Ectodermal cell (in vitro differentiated cells): Measurements from ENCODE around the gene PPM1L.
"Not testable (repeated sequence)": the region's sequence is repeated elsewhere in the genome, so short reads cannot be mapped to it uniquely, and the experiment has no call there.

Experiments
- H3K27ac ChIP-seq: 2 replicates; pipeline ENCODE4 v1.7.0; 2013; ENCODE audit warnings: mild to moderate bottlenecking, low read depth, low read length; ENCODE audit not compliant: insufficient read depth, poor library complexity, severe bottlenecking
- H3K27me3 ChIP-seq: 2 replicates; pipeline ENCODE4 v1.7.0; 2013; ENCODE audit warnings: mild to moderate bottlenecking, low read length; ENCODE audit not compliant: insufficient read depth, control insufficient read depth, poor library complexity, severe bottlenecking
- H3K36me3 ChIP-seq: one replicate; pipeline ENCODE4 v1.7.0; 2013; ENCODE audit warnings: low read length; ENCODE audit not compliant: control insufficient read depth, insufficient read depth
- H3K4me1 ChIP-seq: one replicate; pipeline ENCODE4 v1.7.0; 2013; ENCODE audit warnings: low read length; ENCODE audit not compliant: control insufficient read depth, insufficient read depth
- H3K4me3 ChIP-seq: 2 replicates; pipeline ENCODE4 v1.7.0; 2013; ENCODE audit warnings: low read depth, low read length, control low read depth; ENCODE audit not compliant: insufficient read depth
- H3K9me3 ChIP-seq: 2 replicates; pipeline ENCODE4 v1.7.0; 2013; ENCODE audit warnings: mild to moderate bottlenecking, low read length, moderate library complexity; ENCODE audit not compliant: control insufficient read depth
- WGBS, 2 experiments: methylation state at CpG; one replicate each; pipeline ENCODE4 v1.1.7; 2013; ENCODE audit warnings: missing lambda C conversion rate in 2 of 2; 5-methylcytosine and 5-hydroxymethylcytosine counted together

Gene PPM1L

GRCh38 chr3:161016417-161017313 lies 260.6 kb downstream of the PPM1L start:
- 95 to 96% methylated on average over 5 to 6 of the region's 6 CpGs for WGBS, 2 experiments
- Histone ChIP-seq H3K36me3 (no peaks in the 10 kb centered on the region), H3K27ac (no peak overlapping the region), H3K9me3 (no peaks in the 10 kb centered on the region), H3K4me3 (no peak overlapping the region), H3K4me1 (peaks cover 3% of the 10 kb centered on the region), H3K27me3 (no peaks in the 10 kb centered on the region)

- WGBS, 2 experiments: 63 to 71% methylated on average over 1 of the region's 2 CpGs
- Histone ChIP-seq H3K27me3 (no peaks in the 10 kb centered on the region), H3K36me3 (no peaks in the 10 kb centered on the region), H3K4me3 (no peak overlapping the region), H3K27ac (no peak overlapping the region), H3K9me3 (no peaks in the 10 kb centered on the region), H3K4me1 (peaks cover 3% of the 10 kb centered on the region)
Measured at GRCh38 chr3:161017971-161018370, 261.9 kb downstream of the PPM1L start.

- peaks cover 3% of the 10 kb centered on the region for H3K4me1 ChIP-seq
Measured at GRCh38 chr3:161020256-161020655, 264.2 kb downstream of the PPM1L start.

GRCh38 chr3:161025911-161026310 lies 269.9 kb downstream of the PPM1L start:
- H3K4me3 ChIP-seq: no peak overlapping the region
- no peaks in the 10 kb centered on the region for H3K9me3 ChIP-seq
- no peak overlapping the region for H3K27ac ChIP-seq
- H3K36me3 ChIP-seq: no peaks in the 10 kb centered on the region
- WGBS, 2 experiments: no CpG with 5 or more reads among the region's 1 CpG
- H3K4me1 ChIP-seq: no peaks in the 10 kb centered on the region
- H3K27me3 ChIP-seq: no peaks in the 10 kb centered on the region

More at GRCh38 chr3:161020256-161020655, 264.2 kb downstream of the PPM1L start:
- no peaks in the 10 kb centered on the region for H3K9me3 ChIP-seq
- H3K4me3 ChIP-seq: no peak overlapping the region
- H3K27ac ChIP-seq: no peak overlapping the region
- H3K27me3 ChIP-seq: no peaks in the 10 kb centered on the region
- no peaks in the 10 kb centered on the region for H3K36me3 ChIP-seq

- Histone ChIP-seq H3K4me1 (no peaks in the 10 kb centered on the region), H3K27ac (no peak overlapping the region)
- 90 to 95% methylated on average over 5 to 6 of the region's 6 CpGs for WGBS, 2 experiments
Measured at GRCh38 chr3:161026612-161027510, 270.8 kb downstream of the PPM1L start.

GRCh38 chr3:161028555-161029153 lies 272.6 kb downstream of the PPM1L start:
- 70 to 77% methylated on average over 3 to 5 of the region's 5 CpGs for WGBS, 2 experiments
- no peaks in the 10 kb centered on the region for H3K4me1 ChIP-seq
- H3K27ac ChIP-seq: no peak overlapping the region
- no peaks in the 10 kb centered on the region for H3K27me3 ChIP-seq
- no peaks in the 10 kb centered on the region for H3K9me3 ChIP-seq
- H3K36me3 ChIP-seq: no peaks in the 10 kb centered on the region
- H3K4me3 ChIP-seq: no peak overlapping the region

More at GRCh38 chr3:161026612-161027510, 270.8 kb downstream of the PPM1L start:
- Histone ChIP-seq H3K9me3 (no peaks in the 10 kb centered on the region), H3K4me3 (no peak overlapping the region), H3K36me3 (no peaks in the 10 kb centered on the region), H3K27me3 (no peaks in the 10 kb centered on the region)

GRCh38 chr3:161031134-161031533 lies 275.1 kb downstream of the PPM1L start:
- WGBS, 2 experiments: 93 to 100% methylated on average over 1 of the region's 1 CpG
- H3K27me3 ChIP-seq: no peaks in the 10 kb centered on the region
- no peak overlapping the region for H3K4me3 ChIP-seq
- no peaks in the 10 kb centered on the region for H3K36me3 ChIP-seq
- no peak overlapping the region for H3K27ac ChIP-seq
- H3K9me3 ChIP-seq: no peaks in the 10 kb centered on the region
- H3K4me1 ChIP-seq: no peaks in the 10 kb centered on the region

- not testable (repeated sequence) for H3K4me1 ChIP-seq, H3K9me3 ChIP-seq, H3K36me3 ChIP-seq, H3K4me3 ChIP-seq, H3K27ac ChIP-seq, H3K27me3 ChIP-seq
- 89 to 93% methylated on average over 4 of the region's 5 CpGs for WGBS, 2 experiments
Measured at GRCh38 chr3:161034913-161035550, 279.0 kb downstream of the PPM1L start.

GRCh38 chr3:161035711-161036110 lies 279.7 kb downstream of the PPM1L start:
- Histone ChIP-seq H3K4me1 (no peaks in the 10 kb centered on the region), H3K9me3 (no peaks in the 10 kb centered on the region), H3K27ac (no peak overlapping the region), H3K36me3 (no peaks in the 10 kb centered on the region), H3K27me3 (no peaks in the 10 kb centered on the region), H3K4me3 (no peak overlapping the region)
- WGBS, 2 experiments: 96 to 100% methylated on average over 2 of the region's 2 CpGs
